Neutrophil (primary cell): ENCODE data around the gene ZKSCAN4.
A peak's percentile ranks its signal among the peaks of the same experiment; 100 is the strongest.

Source experiments
- H3K27ac ChIP-seq: fragments of 200-600 bp; sonication (generic); 2 replicates; pipeline ENCODE4 v1.5.1; 2016; ENCODE audit warnings: mild to moderate bottlenecking, moderate library complexity
- H3K27me3 ChIP-seq: fragments of 200-600 bp; sonication (generic); 2 replicates; pipeline ENCODE4 v1.6.0; 2016; ENCODE audit warnings: mild to moderate bottlenecking
- H3K36me3 ChIP-seq: fragments of 200-600 bp; sonication (generic); 2 replicates; pipeline ENCODE4 v1.5.1; 2017
- H3K4me1 ChIP-seq, 2 experiments: fragments of 200-600 bp in 1 of 2; sonication (generic) in 1 of 2; 1 replicate in 1 of 2; 2 replicates in 1 of 2; pipeline versions ENCODE4 v1.5.1 to v1.6.1; 2013 to 2016; ENCODE audit warnings: low read depth in 1 of 2, low read length in 1 of 2, mild to moderate bottlenecking in 1 of 2, moderate library complexity in 1 of 2; ENCODE audit not compliant: control insufficient read depth in 1 of 2, insufficient read depth in 1 of 2
- H3K4me3 ChIP-seq, 2 experiments: fragments of 200-600 bp in 1 of 2; sonication (generic) in 1 of 2; 1 replicate in 1 of 2; 2 replicates in 1 of 2; pipeline ENCODE4 v1.5.1; 2013 to 2016; ENCODE audit warnings: low read depth in 1 of 2, low read length in 1 of 2, mild to moderate bottlenecking in 1 of 2, moderate library complexity in 1 of 2
- H3K9me3 ChIP-seq: fragments of 200-600 bp; sonication (generic); 2 replicates; pipeline ENCODE4 v1.5.1; 2016
- CTCF ChIP-seq: fragments of 200-600 bp; sonication (generic); IDR thresholded peaks from 2 replicates; pipeline ENCODE4 v1.5.1; 2016; ENCODE audit warnings: antibody characterized with exemption

The ZKSCAN4 gene

GRCh38 chr6:28212510-28213212 is 39.4 kb downstream of the ZKSCAN4 start:
- Histone ChIP-seq H3K9me3 (no peaks in the 10 kb centered on the region), H3K36me3 (no peaks in the 10 kb centered on the region), H3K27me3 (peaks cover 96% of the 10 kb centered on the region), H3K4me1 (peaks cover 3 to 8% of the 10 kb centered on the region in 2 experiments), H3K27ac (no peak overlapping the region), H3K4me3 (no peak overlapping the region)
- TF ChIP-seq CTCF = no peak

GRCh38 chr6:28211840-28212509 is 40.1 kb downstream of the ZKSCAN4 start:
- no peaks in the 10 kb centered on the region for H3K36me3 ChIP-seq
- H3K4me1 ChIP-seq = peaks cover 7 to 13% of the 10 kb centered on the region in 2 experiments
- peaks cover 100% of the 10 kb centered on the region for H3K27me3 ChIP-seq
- H3K27ac ChIP-seq = no peak overlapping the region
- no peak overlapping the region for H3K4me3 ChIP-seq
- no peaks in the 10 kb centered on the region for H3K9me3 ChIP-seq
- TF ChIP-seq CTCF = no peak

GRCh38 chr6:28209753-28210535 is 42.1 kb downstream of the ZKSCAN4 start:
- Histone ChIP-seq H3K27me3 (peaks cover 100% of the 10 kb centered on the region), H3K9me3 (no peaks in the 10 kb centered on the region), H3K27ac (no peak overlapping the region), H3K36me3 (no peaks in the 10 kb centered on the region), H3K4me1 (peaks cover 7 to 13% of the 10 kb centered on the region in 2 experiments), H3K4me3 (no peak overlapping the region)
- no peak for TF ChIP-seq CTCF

- TF ChIP-seq CTCF = no peak
- H3K27ac ChIP-seq = no peak overlapping the region
- H3K9me3 ChIP-seq = no peaks in the 10 kb centered on the region
- H3K36me3 ChIP-seq = no peaks in the 10 kb centered on the region
- peaks cover 7 to 13% of the 10 kb centered on the region in 2 experiments for H3K4me1 ChIP-seq
- no peak overlapping the region for H3K4me3 ChIP-seq
- peaks cover 98% of the 10 kb centered on the region for H3K27me3 ChIP-seq
These were observed 43.9 kb downstream of the ZKSCAN4 start for GRCh38 chr6:28208111-28208659.

GRCh38 chr6:28207510-28208110 is 44.5 kb downstream of the ZKSCAN4 start:
- Histone ChIP-seq H3K27me3 (peaks cover 94% of the 10 kb centered on the region), H3K4me3 (peak overlapping the region in 1 of 2 experiments; percentile 17), H3K27ac (no peak overlapping the region), H3K4me1 (peaks cover 7 to 12% of the 10 kb centered on the region in 2 experiments), H3K36me3 (no peaks in the 10 kb centered on the region), H3K9me3 (no peaks in the 10 kb centered on the region)
- TF ChIP-seq CTCF = no peak
